ENCODE results near the gene SRSF3.
"Not testable (repeated sequence)": the region's sequence is repeated elsewhere in the genome, so short reads cannot be mapped to it uniquely, and the experiment has no call there.

- not testable (repeated sequence) for TF ChIP-seq CTCF, POLR2A (IDR thresholded peaks at IDR 0.05)
Measured at GRCh38 chr6:36654469-36654868, 60.3 kb downstream of the SRSF3 start.

All from adrenal gland (tissue), 5 donors.